22Rv1 (cell line): ENCODE data around the gene FAM221A.

Source experiments
- H3K27ac ChIP-seq: fragments of 450-650 bp; 2 replicates; pipeline ENCODE4 v1.5.1; 2017
- ZFX ChIP-seq: fragments of 450-650 bp; IDR thresholded peaks from 2 replicates; pipeline ENCODE4 v1.6.1; 2017; ENCODE audit warnings: antibody characterized with exemption, borderline replicate concordance
- TF ChIP-seq, protein P1 (sequence below): fragments of 450-650 bp; IDR thresholded peaks from 2 replicates; pipeline ENCODE4 v1.5.1; 2017; ENCODE audit warnings: mild to moderate bottlenecking

The FAM221A gene

DNA sequence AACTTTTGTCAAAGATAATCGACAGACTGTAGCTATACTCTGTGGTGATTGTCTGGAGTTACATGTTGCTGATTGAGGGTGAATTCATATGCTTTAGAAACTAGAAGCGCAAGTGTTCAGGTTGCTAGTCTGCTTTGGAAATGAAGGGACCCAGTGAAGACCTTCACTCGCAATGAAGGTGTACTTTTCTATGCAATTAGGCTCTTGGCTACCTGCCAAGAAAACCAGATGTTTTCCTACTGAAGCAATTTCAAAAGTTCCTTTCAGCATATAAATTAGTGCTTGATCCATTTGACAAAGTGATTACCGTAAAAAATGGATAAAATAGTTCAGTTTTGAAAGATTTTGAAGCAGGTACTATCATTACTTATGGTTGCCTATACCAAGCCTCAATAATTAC, 20.0 kb downstream of the FAM221A start:
- TF ChIP-seq, protein P1, sequence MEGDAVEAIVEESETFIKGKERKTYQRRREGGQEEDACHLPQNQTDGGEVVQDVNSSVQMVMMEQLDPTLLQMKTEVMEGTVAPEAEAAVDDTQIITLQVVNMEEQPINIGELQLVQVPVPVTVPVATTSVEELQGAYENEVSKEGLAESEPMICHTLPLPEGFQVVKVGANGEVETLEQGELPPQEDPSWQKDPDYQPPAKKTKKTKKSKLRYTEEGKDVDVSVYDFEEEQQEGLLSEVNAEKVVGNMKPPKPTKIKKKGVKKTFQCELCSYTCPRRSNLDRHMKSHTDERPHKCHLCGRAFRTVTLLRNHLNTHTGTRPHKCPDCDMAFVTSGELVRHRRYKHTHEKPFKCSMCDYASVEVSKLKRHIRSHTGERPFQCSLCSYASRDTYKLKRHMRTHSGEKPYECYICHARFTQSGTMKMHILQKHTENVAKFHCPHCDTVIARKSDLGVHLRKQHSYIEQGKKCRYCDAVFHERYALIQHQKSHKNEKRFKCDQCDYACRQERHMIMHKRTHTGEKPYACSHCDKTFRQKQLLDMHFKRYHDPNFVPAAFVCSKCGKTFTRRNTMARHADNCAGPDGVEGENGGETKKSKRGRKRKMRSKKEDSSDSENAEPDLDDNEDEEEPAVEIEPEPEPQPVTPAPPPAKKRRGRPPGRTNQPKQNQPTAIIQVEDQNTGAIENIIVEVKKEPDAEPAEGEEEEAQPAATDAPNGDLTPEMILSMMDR: no peak
- TF ChIP-seq ZFX: no peak
- H3K27ac ChIP-seq: no peak overlapping the region

DNA sequence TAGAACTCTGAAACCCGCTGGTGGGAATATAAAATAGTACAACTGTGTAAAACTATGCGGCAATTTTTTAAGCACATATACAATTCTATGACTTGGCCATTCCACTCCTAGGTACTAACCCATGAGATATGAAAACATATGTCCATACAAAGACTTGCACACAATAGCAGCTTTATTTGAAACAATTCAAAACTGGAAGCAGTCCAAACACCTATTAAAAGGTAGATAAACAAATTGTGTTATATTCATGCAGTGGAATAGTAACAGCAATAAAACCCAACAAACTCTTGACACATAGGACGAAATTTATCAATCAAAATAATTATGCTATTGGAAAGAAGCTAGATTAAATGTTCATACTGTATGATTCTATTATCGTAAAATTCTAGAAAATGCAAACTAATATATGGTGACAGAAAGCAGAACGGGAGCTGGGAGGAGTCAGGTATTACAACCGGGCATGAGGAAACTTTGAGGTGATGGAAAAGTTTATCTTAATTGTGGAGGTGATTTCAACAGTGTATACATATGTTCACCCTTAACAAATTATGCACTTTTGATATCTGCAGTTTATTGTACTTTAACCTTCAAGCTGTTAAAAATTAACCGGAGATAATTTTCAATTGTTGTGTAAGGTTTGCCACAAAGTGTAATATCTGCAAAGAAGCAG, 29.2 kb downstream of the FAM221A start:
- TF ChIP-seq, protein P1: no peak
- TF ChIP-seq ZFX: no peak

DNA sequence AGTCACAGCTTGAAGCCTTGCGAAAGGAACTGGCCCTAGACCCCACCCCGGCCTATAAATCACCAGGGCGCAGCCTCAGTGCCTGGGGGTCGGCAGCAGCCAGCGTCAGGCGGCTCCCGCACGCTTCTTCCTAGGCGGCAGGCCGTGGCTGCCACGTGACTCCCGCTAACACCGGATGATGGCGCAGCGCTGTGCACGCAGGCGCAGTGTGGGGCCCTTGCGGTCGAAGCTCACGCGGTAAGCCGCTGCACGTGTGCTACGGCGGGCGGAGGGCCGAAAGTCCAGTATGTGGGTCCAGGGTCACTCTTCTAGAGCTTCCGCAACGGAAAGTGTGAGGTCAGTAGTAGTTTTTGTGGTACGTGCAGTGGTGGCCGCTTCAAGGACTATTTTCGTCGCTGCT, 30.0 kb downstream of the FAM221A start, which contains the start of gene STK31:
Gene STK31 (plus strand): TSS at position 220 of the 400 bp plus-strand sequence. CDS start 67 bp downstream, at position 287.
- no peak for TF ChIP-seq ZFX
- TF ChIP-seq, protein P1: no peak
- H3K27ac ChIP-seq: no peak within 1 kb of the TSS

More for the DNA sequence above, 29.2 kb downstream of the FAM221A start:
- no peak overlapping the region for H3K27ac ChIP-seq

DNA sequence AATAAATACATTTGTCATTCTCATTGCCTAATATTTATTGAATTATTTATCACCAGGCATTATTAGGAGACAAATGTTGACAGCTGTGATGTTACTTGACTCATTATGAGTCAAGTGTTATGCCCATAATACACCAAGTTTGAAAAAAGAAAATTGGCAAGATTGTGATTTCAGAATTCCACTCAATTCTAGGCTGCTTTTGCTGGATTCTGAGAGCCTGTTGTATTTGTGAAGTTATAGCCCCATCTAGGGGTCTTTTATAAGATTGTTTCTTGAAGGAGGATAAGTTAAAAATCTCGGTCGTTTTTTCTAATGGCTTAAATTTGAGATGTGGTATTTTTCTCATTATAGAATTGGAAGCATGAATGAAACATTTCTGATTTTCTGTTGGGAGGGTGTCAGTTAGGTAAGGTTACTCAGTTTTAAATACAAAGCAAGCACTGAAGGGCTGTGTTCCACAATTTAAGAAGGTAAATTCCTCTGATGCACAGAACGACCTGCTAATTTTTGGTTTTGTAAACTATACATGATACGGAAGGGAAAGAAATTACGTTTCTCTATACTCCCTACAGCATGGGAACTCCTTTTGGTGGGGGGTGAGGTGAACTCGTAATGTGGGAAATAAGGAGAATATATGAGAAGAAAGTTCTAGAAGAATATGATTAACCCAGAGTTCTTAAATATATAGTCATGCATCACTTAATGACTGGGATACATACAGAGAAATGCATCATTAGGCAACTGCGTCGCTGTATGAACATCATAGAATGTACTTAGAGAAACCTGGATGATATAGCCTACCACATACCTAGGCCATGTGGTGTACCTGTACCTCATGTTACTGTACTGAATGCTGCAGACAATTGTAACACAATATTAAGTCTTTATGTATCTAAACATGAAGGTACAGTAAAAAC, 32.6 kb downstream of the FAM221A start:
- TF ChIP-seq ZFX: no peak
- TF ChIP-seq, protein P1: peak; percentile 81
- no peak overlapping the region for H3K27ac ChIP-seq

DNA sequence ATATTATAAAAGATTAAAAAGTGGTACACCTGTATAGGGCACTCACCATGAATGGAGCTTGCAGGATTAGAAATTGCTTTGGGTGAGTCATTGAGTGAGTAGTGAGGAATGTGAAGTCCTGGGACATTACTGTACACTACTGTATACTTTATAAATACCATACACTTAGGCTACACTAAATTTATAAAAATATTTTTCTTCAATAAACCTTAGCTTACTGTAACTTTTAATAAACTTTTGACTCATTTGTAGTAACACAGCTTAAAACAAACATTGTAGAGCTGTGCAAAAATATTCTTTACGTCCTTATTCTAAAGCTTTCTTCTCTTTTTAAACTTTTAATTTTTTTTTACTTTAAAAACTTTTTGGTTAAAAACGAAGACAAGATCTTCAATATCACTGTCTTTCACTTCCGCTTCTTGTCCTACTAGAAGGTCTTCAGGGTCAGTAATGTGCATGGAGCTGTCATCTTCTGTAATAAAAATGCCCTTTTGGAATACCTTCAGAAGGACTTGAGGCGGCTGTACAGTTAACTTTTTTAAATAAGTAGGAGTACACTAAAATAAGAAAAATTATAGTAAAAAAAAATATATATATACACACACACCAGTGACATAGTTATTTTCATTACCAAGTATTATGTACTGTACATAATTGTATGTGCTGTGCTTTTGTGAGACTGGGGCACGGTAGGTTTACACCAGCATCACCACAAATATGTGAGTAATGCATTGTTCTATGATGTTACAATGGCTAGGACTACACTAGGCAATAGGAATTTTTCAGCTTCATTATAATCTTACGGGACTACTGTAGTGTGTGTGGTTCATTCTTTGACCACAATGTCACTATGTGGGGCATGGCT, 33.5 kb downstream of the FAM221A start:
- TF ChIP-seq, protein P1: no peak
- TF ChIP-seq ZFX: no peak
- H3K27ac ChIP-seq: no peak overlapping the region

DNA sequence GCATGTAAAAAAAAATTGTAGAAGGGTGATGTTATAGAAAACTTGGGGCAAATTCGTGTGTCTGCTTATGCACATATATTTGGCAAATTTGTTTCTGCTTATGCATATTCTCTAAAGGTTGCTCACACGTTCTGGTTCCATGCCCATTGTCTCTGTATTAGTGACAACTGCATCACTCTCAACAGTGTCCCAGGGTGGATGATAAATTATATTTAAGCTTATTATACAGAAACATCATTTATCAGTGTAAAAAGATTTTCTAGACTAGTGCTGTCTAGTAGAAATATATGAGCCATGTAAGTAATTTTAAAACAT, 34.1 kb downstream of the FAM221A start:
- H3K27ac ChIP-seq: no peak overlapping the region
- TF ChIP-seq ZFX: no peak
- TF ChIP-seq, protein P1: no peak

DNA sequence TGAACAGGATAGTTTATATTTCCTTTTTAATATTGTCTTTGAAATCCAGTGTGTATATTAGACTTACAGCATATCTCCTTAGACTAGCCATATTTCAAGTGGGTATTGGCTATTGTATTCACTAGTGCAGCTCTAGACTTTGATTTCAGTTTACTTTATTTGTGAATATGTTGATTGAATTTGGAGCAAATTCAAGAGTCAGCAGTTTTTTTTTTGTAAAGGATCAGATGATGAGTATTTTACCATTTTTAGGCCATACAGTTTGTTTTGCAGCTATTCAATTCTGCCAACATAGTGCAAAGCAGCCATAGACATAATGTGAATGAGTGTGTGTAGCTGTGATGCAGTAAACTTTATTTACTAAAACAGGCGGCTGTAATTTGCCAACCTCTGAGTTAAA, 34.6 kb downstream of the FAM221A start:
- H3K27ac ChIP-seq: no peak overlapping the region
- TF ChIP-seq ZFX: no peak
- TF ChIP-seq, protein P1: no peak
